ENCODE measurements around the gene TBC1D8. TPM values are rescaled to one million over a fixed set of nuclear protein-coding genes. Genes with fewer than 3 reads are reported as not detected.

TBC1D8 gene
- total RNA-seq, 1 donor from 2014 or later: 45.0 TPM

GRCh38 chr2:101125808-101126207 lies 25.4 kb downstream of the TBC1D8 start:
- Histone ChIP-seq H3K4me3 (no peak overlapping the region), H3K27ac (replicated peaks) (peak overlapping the region; percentile 89), H3K9me3 (replicated peaks) (no peaks in the 10 kb centered on the region), H3K36me3 (no peaks in the 10 kb centered on the region), H3K4me1 (peaks cover 93% of the 10 kb centered on the region), H3K27me3 (ENCODE audit: low read depth) (no peaks in the 10 kb centered on the region)
- TF ChIP-seq CTCF (IDR thresholded peaks at IDR 0.05; ENCODE audit: borderline replicate concordance): no peak
- DNase-seq: no peak
- intact Hi-C loops (cut with micrococcal nuclease): no loop called here

GRCh38 chr2:101125374-101125773 lies 25.8 kb downstream of the TBC1D8 start:
- intact Hi-C loops (cut with micrococcal nuclease): no loop called here
- DNase-seq: no peak
- Histone ChIP-seq H3K4me3 (peak overlapping the region; percentile 29), H3K9me3 (replicated peaks) (no peaks in the 10 kb centered on the region), H3K36me3 (no peaks in the 10 kb centered on the region), H3K27ac (replicated peaks) (peak overlapping the region; percentile 89), H3K27me3 (ENCODE audit: low read depth) (no peaks in the 10 kb centered on the region), H3K4me1 (peaks cover 93% of the 10 kb centered on the region)
- no peak for TF ChIP-seq CTCF (IDR thresholded peaks at IDR 0.05; ENCODE audit: borderline replicate concordance)

GRCh38 chr2:101124643-101125366 lies 26.4 kb downstream of the TBC1D8 start:
- intact Hi-C loops (cut with micrococcal nuclease): no loop called here
- H3K4me3 ChIP-seq: peak overlapping the region; percentile 29
- no peaks in the 10 kb centered on the region for H3K27me3 ChIP-seq (ENCODE audit: low read depth)
- H3K9me3 ChIP-seq (replicated peaks): no peaks in the 10 kb centered on the region
- peaks cover 93% of the 10 kb centered on the region for H3K4me1 ChIP-seq
- peak; percentile 70 for DNase-seq
- no peaks in the 10 kb centered on the region for H3K36me3 ChIP-seq
- TF ChIP-seq CTCF (IDR thresholded peaks at IDR 0.05; ENCODE audit: borderline replicate concordance): no peak
- H3K27ac ChIP-seq (replicated peaks): peak overlapping the region; percentile 89

GRCh38 chr2:101123795-101124471 lies 27.2 kb downstream of the TBC1D8 start:
- no peaks in the 10 kb centered on the region for H3K27me3 ChIP-seq (ENCODE audit: low read depth)
- peaks cover 93% of the 10 kb centered on the region for H3K4me1 ChIP-seq
- intact Hi-C loops (cut with micrococcal nuclease): no loop called here
- peak overlapping the region; percentile 89 for H3K27ac ChIP-seq (replicated peaks)
- H3K4me3 ChIP-seq: peak overlapping the region; percentile 29
- no peaks in the 10 kb centered on the region for H3K9me3 ChIP-seq (replicated peaks)
- TF ChIP-seq CTCF (IDR thresholded peaks at IDR 0.05; ENCODE audit: borderline replicate concordance): no peak
- DNase-seq: no peak
- no peaks in the 10 kb centered on the region for H3K36me3 ChIP-seq

- no peak for DNase-seq
- no peaks in the 10 kb centered on the region for H3K9me3 ChIP-seq (replicated peaks)
- intact Hi-C loops (cut with micrococcal nuclease): no loop called here
- no peaks in the 10 kb centered on the region for H3K36me3 ChIP-seq
- peaks cover 93% of the 10 kb centered on the region for H3K4me1 ChIP-seq
- peak overlapping the region; percentile 93 for H3K27ac ChIP-seq (replicated peaks)
- no peak for TF ChIP-seq CTCF (IDR thresholded peaks at IDR 0.05; ENCODE audit: borderline replicate concordance)
- H3K4me3 ChIP-seq: no peak overlapping the region
- no peaks in the 10 kb centered on the region for H3K27me3 ChIP-seq (ENCODE audit: low read depth)
Measured at GRCh38 chr2:101121174-101121573, 30.0 kb downstream of the TBC1D8 start.
